Smooth muscle cell (in vitro differentiated cells): ENCODE results near the gene POGZ. TPM values are rescaled to one million over a fixed set of nuclear protein-coding genes. Genes with fewer than 3 reads are reported as not detected.

Experiments used
- DNase-seq: peaks from one replicate; lab custom pipeline; 2025; ENCODE audit not compliant: unreplicated experiment; lab: John Stamatoyannopoulos, UW
- H2AFZ ChIP-seq: fragments of 200-600 bp; sonication (generic); 2 replicates; pipeline ENCODE4 v1.6.0; 2016; ENCODE audit warnings: antibody characterized with exemption, low read depth, mild to moderate bottlenecking
- H3F3A ChIP-seq: fragments of 200-600 bp; sonication (generic); 2 replicates; pipeline ENCODE4 v1.6.0; 2017; ENCODE audit warnings: antibody characterized with exemption, low read depth
- H3K27ac ChIP-seq: fragments of 200-600 bp; sonication (generic); 2 replicates; pipeline ENCODE4 v1.5.1; 2016; ENCODE audit warnings: low read depth, mild to moderate bottlenecking
- H3K27me3 ChIP-seq: fragments of 200-600 bp; sonication (generic); 2 replicates; pipeline ENCODE4 v1.6.1; 2016; ENCODE audit warnings: low read depth, mild to moderate bottlenecking
- H3K36me3 ChIP-seq: fragments of 200-600 bp; sonication (generic); 2 replicates; pipeline ENCODE4 v1.5.1; 2016; ENCODE audit warnings: low read depth
- H3K4me1 ChIP-seq: fragments of 200-600 bp; sonication (generic); 2 replicates; pipeline ENCODE4 v1.5.1; 2016; ENCODE audit warnings: low read depth
- H3K4me2 ChIP-seq: fragments of 200-600 bp; sonication (generic); 2 replicates; pipeline ENCODE4 v1.6.0; 2016; ENCODE audit warnings: mild to moderate bottlenecking
- H3K4me3 ChIP-seq: fragments of 200-600 bp; sonication (generic); 2 replicates; pipeline ENCODE4 v1.5.1; 2016; ENCODE audit warnings: mild to moderate bottlenecking
- H3K79me2 ChIP-seq: fragments of 200-600 bp; sonication (generic); 2 replicates; pipeline ENCODE4 v1.6.0; 2016; ENCODE audit warnings: low read depth, mild to moderate bottlenecking
- H3K9ac ChIP-seq: fragments of 200-600 bp; sonication (generic); 2 replicates; pipeline ENCODE4 v1.6.0; 2016; ENCODE audit warnings: low read depth
- H3K9me3 ChIP-seq: fragments of 200-600 bp; sonication (generic); replicated peaks from 2 replicates; pipeline ENCODE4 v1.5.1; 2016; ENCODE audit warnings: low read depth
- H4K20me1 ChIP-seq: fragments of 200-600 bp; sonication (generic); 2 replicates; pipeline ENCODE4 v1.6.0; 2016; ENCODE audit warnings: low read depth
- WGBS: methylation state at CpG from one replicate; pipeline ENCODE4 v1.1.7; 2016; ENCODE audit warnings: low lambda C conversion rate; 5-methylcytosine and 5-hydroxymethylcytosine counted together
- polyA plus RNA-seq: library from polyadenylated mRNA; unstranded; fragments of >200 nt; fragmentation: Nextera tagmentation; extraction: Ambion mirVana; gene quantifications from 2 replicates; pipeline ENCODE4 v1.2.1, GENCODE V29; 2016
- total RNA-seq: library from RNA; depleted of rRNA; stranded (reverse); fragments of >200 nt; gene quantifications from 2 replicates; pipeline ENCODE4 v1.2.3, GENCODE V29; 2014
- TF ChIP-seq, protein P1 (sequence below): fragments of 200-600 bp; sonication (generic); IDR thresholded peaks from 2 replicates; pipeline ENCODE4 v1.5.1; 2017; ENCODE audit warnings: borderline replicate concordance, mild to moderate bottlenecking, antibody characterized with exemption; ENCODE audit not compliant: insufficient read depth, poor library complexity, severe bottlenecking

The POGZ gene
- total and polyA plus RNA-seq, 2 experiments from 2014 or later = 20.5 to 40.9 TPM

DNA sequence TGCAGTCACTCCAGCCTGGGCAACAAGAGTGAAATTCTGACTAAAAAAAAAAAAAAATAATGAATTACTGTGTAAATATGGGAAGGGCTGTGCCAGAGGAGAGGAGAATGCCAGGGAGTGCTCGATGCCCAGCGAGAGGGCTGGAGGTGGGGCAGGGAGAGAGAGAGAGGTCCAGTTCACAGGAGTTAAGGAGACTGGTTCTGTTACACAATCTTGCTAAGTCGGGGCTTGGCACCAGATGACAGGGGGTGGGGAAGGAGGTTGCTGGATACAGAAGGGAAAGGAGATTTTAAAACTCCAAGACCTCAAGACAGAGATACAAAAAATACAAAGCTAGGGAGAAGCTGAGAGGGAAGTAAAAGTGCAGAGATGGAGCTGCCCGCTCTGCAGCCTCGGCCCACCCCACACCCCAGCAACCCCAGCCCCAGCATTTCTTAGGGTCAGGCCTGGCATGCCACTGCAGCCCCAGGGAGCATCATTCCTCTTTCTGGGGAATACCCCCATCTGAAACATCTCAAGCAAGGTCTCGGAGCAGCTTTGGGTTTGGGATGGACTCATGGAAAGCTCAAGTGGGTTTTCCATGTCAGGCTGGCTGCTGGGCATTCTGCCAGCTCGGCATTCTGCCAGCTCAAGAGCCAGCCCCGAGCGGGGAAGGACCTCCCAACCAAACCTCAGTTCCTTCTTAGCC is 87.8 kb downstream of the POGZ start:
- no peaks in the 10 kb centered on the region for H4K20me1 ChIP-seq
- H3K27me3 ChIP-seq = no peaks in the 10 kb centered on the region
- no peaks in the 10 kb centered on the region for H3K36me3 ChIP-seq
- H3K79me2 ChIP-seq = peaks cover 4% of the 10 kb centered on the region
- peak overlapping the region; percentile 66 for H3K9ac ChIP-seq
- no peaks in the 10 kb centered on the region for H3K9me3 ChIP-seq
- WGBS = 67% methylated on average over 9 of the region's 9 CpGs
- H3K27ac ChIP-seq = peak overlapping the region; percentile 44
- peak overlapping the region; percentile 52 for H3K4me3 ChIP-seq
- peak; percentile 14 for DNase-seq
- no peaks in the 10 kb centered on the region for H3F3A ChIP-seq
- peak overlapping the region; percentile 61 for H2AFZ ChIP-seq
- TF ChIP-seq, protein P1, sequence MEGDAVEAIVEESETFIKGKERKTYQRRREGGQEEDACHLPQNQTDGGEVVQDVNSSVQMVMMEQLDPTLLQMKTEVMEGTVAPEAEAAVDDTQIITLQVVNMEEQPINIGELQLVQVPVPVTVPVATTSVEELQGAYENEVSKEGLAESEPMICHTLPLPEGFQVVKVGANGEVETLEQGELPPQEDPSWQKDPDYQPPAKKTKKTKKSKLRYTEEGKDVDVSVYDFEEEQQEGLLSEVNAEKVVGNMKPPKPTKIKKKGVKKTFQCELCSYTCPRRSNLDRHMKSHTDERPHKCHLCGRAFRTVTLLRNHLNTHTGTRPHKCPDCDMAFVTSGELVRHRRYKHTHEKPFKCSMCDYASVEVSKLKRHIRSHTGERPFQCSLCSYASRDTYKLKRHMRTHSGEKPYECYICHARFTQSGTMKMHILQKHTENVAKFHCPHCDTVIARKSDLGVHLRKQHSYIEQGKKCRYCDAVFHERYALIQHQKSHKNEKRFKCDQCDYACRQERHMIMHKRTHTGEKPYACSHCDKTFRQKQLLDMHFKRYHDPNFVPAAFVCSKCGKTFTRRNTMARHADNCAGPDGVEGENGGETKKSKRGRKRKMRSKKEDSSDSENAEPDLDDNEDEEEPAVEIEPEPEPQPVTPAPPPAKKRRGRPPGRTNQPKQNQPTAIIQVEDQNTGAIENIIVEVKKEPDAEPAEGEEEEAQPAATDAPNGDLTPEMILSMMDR = no peak
- H3K4me1 ChIP-seq = peaks cover 23% of the 10 kb centered on the region
- peak overlapping the region; percentile 86 for H3K4me2 ChIP-seq

DNA sequence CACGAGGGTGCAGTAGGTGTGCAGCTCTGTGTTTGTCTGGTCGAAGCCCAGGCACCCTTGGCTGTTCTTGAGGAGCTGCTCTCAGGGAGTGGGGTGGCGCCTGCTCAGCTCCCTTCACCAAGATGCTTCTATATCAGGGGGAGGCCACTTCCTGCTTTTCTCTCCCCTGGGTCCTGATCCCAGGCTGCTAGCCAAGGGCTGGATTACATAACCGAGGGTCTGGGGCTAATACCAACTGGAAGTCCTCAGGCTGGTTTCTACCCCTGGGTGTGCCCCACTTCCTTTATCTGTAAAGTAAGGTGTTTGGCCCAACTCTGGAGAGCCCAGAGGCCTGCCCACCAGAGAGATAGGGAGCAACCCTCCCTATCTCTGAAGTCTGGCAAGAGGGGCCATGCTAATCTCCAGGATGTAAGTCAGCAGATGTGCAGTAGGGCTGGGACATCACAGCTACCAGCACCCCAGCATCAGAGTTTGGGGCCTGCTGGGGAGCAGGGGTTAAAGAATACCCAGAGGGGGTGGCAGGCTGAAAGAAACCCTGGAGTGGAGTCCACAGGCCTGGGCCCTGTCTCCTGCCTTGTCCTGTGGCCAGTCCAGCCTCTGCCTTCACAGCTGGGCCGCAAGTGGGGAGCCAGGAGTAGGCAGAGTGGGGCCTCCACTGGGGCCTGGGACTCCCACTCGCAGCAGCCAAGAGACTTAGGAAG is 88.9 kb downstream of the POGZ start:
- Histone ChIP-seq H3K27ac (no peak overlapping the region), H3K27me3 (no peaks in the 10 kb centered on the region), H3K9ac (no peak overlapping the region), H3K79me2 (peaks cover 4% of the 10 kb centered on the region), H3F3A (no peaks in the 10 kb centered on the region), H4K20me1 (no peaks in the 10 kb centered on the region), H3K4me2 (peak overlapping the region; percentile 86), H3K36me3 (no peaks in the 10 kb centered on the region), H2AFZ (no peak overlapping the region), H3K4me3 (no peak overlapping the region), H3K9me3 (no peaks in the 10 kb centered on the region), H3K4me1 (peaks cover 23% of the 10 kb centered on the region)
- 78% methylated on average over 6 of the region's 6 CpGs for WGBS
- TF ChIP-seq, protein P1 = no peak
- no peak for DNase-seq

DNA sequence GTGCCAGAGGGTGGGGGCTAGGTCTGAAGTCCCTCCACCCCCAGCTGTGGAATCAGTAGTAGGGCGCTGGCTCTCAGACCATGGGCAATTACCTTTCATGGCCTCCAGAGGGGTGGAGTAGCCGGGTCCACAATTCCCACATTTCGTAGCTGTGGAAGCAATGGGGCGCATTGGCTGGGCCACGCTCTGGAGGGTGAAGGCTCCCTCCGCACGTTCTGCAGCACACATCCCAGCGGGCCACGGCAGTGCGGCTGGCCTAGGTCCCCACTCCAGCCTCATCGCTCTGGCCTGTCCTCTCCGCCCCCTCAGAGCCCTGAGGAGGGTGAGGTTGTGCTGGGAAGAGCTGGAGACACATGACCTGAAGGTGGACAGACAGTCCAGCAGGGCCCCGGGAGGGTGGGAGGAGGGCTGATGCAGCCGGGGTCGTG is 89.7 kb downstream of the POGZ start:
- Histone ChIP-seq H3F3A (no peaks in the 10 kb centered on the region), H3K4me1 (peaks cover 23% of the 10 kb centered on the region), H3K79me2 (peaks cover 4% of the 10 kb centered on the region), H3K9ac (no peak overlapping the region), H3K27ac (no peak overlapping the region), H4K20me1 (no peaks in the 10 kb centered on the region), H3K27me3 (no peaks in the 10 kb centered on the region), H3K4me3 (no peak overlapping the region), H3K4me2 (no peak overlapping the region), H3K36me3 (no peaks in the 10 kb centered on the region), H2AFZ (no peak overlapping the region), H3K9me3 (no peaks in the 10 kb centered on the region)
- 96% methylated on average over 15 of the region's 15 CpGs for WGBS
- no peak for DNase-seq
- TF ChIP-seq, protein P1 = no peak
